KMS-11 (cell line): ENCODE results near the gene PCID2.

Experiments used
- H2AFZ ChIP-seq: fragments of 200-600 bp; sonication (generic); 2 replicates; pipeline ENCODE4 v1.6.1; 2016; ENCODE audit warnings: antibody characterized with exemption, mixed run types, low read depth
- H3K27ac ChIP-seq: fragments of 200-600 bp; sonication (generic); 2 replicates; pipeline ENCODE4 v1.6.1; 2016; ENCODE audit warnings: mild to moderate bottlenecking, mixed run types
- H3K27me3 ChIP-seq: fragments of 200-600 bp; sonication (generic); 2 replicates; pipeline ENCODE4 v1.6.1; 2017; ENCODE audit warnings: mild to moderate bottlenecking, low read depth, mixed run types, moderate library complexity; ENCODE audit not compliant: insufficient read depth
- H3K36me3 ChIP-seq: fragments of 200-600 bp; sonication (generic); 2 replicates; pipeline ENCODE4 v1.6.1; 2017; ENCODE audit warnings: mild to moderate bottlenecking, mixed run types; ENCODE audit not compliant: insufficient read depth
- H3K4me1 ChIP-seq: fragments of 200-600 bp; sonication (generic); 2 replicates; pipeline ENCODE4 v1.6.1; 2016; ENCODE audit warnings: mild to moderate bottlenecking, low read depth, mixed run types; ENCODE audit not compliant: poor library complexity, severe bottlenecking
- H3K4me2 ChIP-seq: fragments of 200-600 bp; sonication (generic); 2 replicates; pipeline ENCODE4 v1.7.0; 2016; ENCODE audit warnings: mild to moderate bottlenecking, mixed run types
- H3K4me3 ChIP-seq: fragments of 200-600 bp; sonication (generic); IDR thresholded peaks from 2 replicates; pipeline ENCODE4 v1.6.1; 2017; ENCODE audit warnings: low read depth, low read length, mixed read lengths; ENCODE audit not compliant: insufficient read depth
- H3K79me2 ChIP-seq: fragments of 200-600 bp; sonication (generic); 2 replicates; pipeline ENCODE4 v1.6.1; 2016; ENCODE audit warnings: low read depth, mixed run types; ENCODE audit not compliant: insufficient read depth
- H3K9ac ChIP-seq: fragments of 200-600 bp; sonication (generic); 2 replicates; pipeline ENCODE4 v1.6.1; 2016; ENCODE audit warnings: mild to moderate bottlenecking, mixed run types
- H4K20me1 ChIP-seq: fragments of 200-600 bp; sonication (generic); 2 replicates; pipeline ENCODE4 v1.6.1; 2016; ENCODE audit warnings: mild to moderate bottlenecking, mixed run types; ENCODE audit not compliant: insufficient read depth
- CTCF ChIP-seq: fragments of 200-600 bp; sonication (generic); conservative IDR thresholded peaks from 2 replicates; pipeline ENCODE4 v1.6.1; 2017; ENCODE audit warnings: low read depth, mild to moderate bottlenecking, antibody characterized with exemption, low read length, moderate library complexity, mixed read lengths

Gene PCID2

GRCh38 chr13:113153810-113154748 is 54.4 kb downstream of the PCID2 start:
- Histone ChIP-seq H3K27ac (no peak overlapping the region), H3K79me2 (no peaks in the 10 kb centered on the region), H3K4me3 (no peak overlapping the region), H2AFZ (peak overlapping the region; percentile 75), H3K4me1 (peaks cover 9% of the 10 kb centered on the region), H3K36me3 (no peaks in the 10 kb centered on the region), H3K27me3 (no peaks in the 10 kb centered on the region), H3K4me2 (peak overlapping the region; percentile 76), H4K20me1 (no peaks in the 10 kb centered on the region), H3K9ac (peak overlapping the region; percentile 39; the same call in 1 of the 2 replicates)
- TF ChIP-seq CTCF = no peak

DNA sequence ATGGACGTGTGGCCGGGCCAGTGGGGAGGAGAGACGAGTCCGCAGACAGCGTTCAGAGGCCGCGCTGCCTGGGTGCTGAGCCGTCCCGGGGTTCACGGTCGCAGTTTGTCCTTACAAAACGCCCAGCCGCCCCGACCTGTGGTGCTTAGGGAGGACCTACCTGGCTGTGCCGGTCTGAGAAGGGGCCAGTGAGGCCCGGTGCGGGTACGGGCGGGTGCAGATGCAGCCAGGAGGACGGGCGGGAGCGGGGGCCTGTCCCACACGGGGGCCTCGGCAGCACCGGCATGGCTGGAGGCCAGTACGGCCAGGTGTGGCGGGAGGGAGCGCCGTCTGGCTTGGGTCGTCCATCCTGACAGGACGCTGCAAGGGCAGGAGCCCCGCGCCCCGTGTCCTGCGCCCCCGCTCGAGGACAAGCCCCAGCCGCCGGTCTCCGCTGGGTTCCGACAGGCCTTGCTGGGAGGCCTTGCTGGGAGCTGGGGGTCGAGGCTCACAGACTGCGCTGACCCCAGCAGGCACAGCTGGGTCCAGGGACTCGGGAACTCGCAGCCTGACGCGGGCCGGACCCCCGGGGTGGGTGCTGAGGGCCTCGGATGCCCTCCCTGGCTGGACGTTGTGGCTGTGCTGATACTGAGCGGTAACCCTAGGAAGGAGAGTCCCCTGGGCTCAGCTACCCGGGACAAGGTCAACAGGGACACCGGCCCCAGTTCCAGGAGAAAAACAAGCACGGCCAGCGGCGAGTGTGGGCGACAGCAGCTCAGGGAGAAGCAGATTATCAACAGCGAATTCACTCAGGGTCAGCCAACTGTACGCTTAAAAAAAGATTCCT is 55.3 kb downstream of the PCID2 start:
- peak overlapping the region; percentile 60; the same call in 1 of the 2 replicates for H3K4me2 ChIP-seq
- no peak overlapping the region for H3K9ac ChIP-seq
- H3K36me3 ChIP-seq = no peaks in the 10 kb centered on the region
- no peak overlapping the region for H3K4me3 ChIP-seq
- no peaks in the 10 kb centered on the region for H3K27me3 ChIP-seq
- H4K20me1 ChIP-seq = no peaks in the 10 kb centered on the region
- peak overlapping the region; percentile 75 for H2AFZ ChIP-seq
- H3K4me1 ChIP-seq = peaks cover 9% of the 10 kb centered on the region
- H3K27ac ChIP-seq = no peak overlapping the region
- no peak for TF ChIP-seq CTCF
- no peaks in the 10 kb centered on the region for H3K79me2 ChIP-seq

GRCh38 chr13:113152691-113152983 is 55.8 kb downstream of the PCID2 start:
- H3K4me3 ChIP-seq = no peak overlapping the region
- H2AFZ ChIP-seq = peak overlapping the region; percentile 33; the same call in 1 of the 2 replicates
- H3K4me2 ChIP-seq = no peak overlapping the region
- H3K79me2 ChIP-seq = no peaks in the 10 kb centered on the region
- no peaks in the 10 kb centered on the region for H3K36me3 ChIP-seq
- no peaks in the 10 kb centered on the region for H3K27me3 ChIP-seq
- peaks cover 9% of the 10 kb centered on the region for H3K4me1 ChIP-seq
- no peak overlapping the region for H3K9ac ChIP-seq
- no peak for TF ChIP-seq CTCF
- H3K27ac ChIP-seq = no peak overlapping the region
- H4K20me1 ChIP-seq = no peaks in the 10 kb centered on the region

DNA sequence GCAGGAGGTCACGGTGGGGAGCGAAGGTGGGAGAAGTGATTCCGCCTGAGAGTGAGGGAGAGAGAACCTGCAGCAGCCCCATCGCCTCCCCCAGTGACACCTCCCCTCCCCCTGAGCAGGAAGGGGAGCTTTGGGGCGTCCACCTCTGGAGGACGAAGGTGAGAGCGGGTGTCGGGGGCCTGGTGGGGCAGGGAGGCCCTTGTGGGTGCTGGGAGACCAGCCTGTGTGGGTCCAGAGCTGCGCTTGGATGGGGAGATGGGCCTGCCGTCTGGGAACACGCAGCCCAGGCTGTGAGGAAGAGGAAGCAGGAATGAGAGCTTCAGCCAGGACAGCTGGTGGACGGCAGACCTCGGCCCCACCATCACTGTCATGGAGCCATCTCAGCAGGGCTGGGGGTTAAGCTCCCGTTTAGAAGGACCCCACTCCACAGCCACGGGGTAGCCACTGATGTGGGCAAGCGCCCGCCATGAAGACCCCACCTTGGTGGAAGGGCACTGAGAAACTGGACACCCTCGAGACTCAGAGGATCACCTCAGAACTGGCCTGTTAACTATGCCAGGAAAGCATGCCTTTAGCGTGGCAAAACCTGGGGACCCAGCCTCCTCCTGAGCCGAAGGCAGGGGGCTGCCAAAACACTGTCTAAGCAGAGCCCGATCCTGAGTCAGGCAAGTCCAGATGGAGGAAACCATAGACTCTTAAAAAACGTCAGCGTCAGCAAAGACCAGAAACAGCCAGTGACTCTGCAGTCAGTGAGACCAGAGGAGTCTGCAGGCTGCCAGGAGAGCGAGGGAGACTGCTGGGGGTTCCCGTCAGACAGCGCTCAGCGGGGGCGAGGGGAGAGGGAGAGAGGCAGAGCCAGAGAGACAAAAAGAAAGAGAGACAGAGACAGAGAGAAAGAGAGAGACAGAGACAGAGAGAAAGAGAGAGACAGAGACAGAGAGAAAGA is 56.5 kb downstream of the PCID2 start:
- no peak for TF ChIP-seq CTCF
- no peaks in the 10 kb centered on the region for H3K79me2 ChIP-seq
- no peak overlapping the region for H3K4me2 ChIP-seq
- no peaks in the 10 kb centered on the region for H3K27me3 ChIP-seq
- H3K27ac ChIP-seq = no peak overlapping the region
- no peak overlapping the region for H3K4me3 ChIP-seq
- peak overlapping the region; percentile 33; the same call in 1 of the 2 replicates for H2AFZ ChIP-seq
- H3K9ac ChIP-seq = no peak overlapping the region
- no peaks in the 10 kb centered on the region for H3K36me3 ChIP-seq
- H3K4me1 ChIP-seq = peaks cover 9% of the 10 kb centered on the region
- no peaks in the 10 kb centered on the region for H4K20me1 ChIP-seq
